Measurements from ENCODE around the gene SLC25A21. TPM values are rescaled to one million over a fixed set of nuclear protein-coding genes. Genes with fewer than 3 reads are reported as not detected.

Gene SLC25A21
- total and polyA plus RNA-seq, 2 experiments from 2014 or later = 10.6 to 12.1 TPM

GRCh38 chr14:36971263-36971855, 201.0 kb downstream of the SLC25A21 start:
- H3K4me1 Mint-ChIP-seq = peaks cover 13% of the 10 kb centered on the region; the same call in 2 of the 3 replicates
- Histone ChIP-seq H2AFZ (no peak overlapping the region), H3K36me3 (ENCODE audit: insufficient read depth) (no peaks in the 10 kb centered on the region), H3K9me2 (ENCODE audit: insufficient read depth) (no peaks in the 10 kb centered on the region), H3K4me2 (no peak overlapping the region), H3K27ac (ENCODE audit: low read depth) (no peak overlapping the region), H4K20me1 (replicated peaks; ENCODE audit: insufficient read depth) (no peaks in the 10 kb centered on the region; the same call in 1 of the 2 replicates), H3K4me1 (ENCODE audit: insufficient read depth) (no peaks in the 10 kb centered on the region), H3K4me3 (no peak overlapping the region), H3K79me2 (replicated peaks; ENCODE audit: insufficient read depth) (no peaks in the 10 kb centered on the region), H3F3A (replicated peaks; ENCODE audit: low read depth) (no peaks in the 10 kb centered on the region), H3K27me3 (ENCODE audit: insufficient read depth) (no peaks in the 10 kb centered on the region)
- TF ChIP-seq JUNB (IDR thresholded peaks at IDR 0.05; ENCODE audit: unreplicated experiment) (no peak), STAT1 (IDR thresholded peaks at IDR 0.05; ENCODE audit: unreplicated experiment) (no peak), EZH2 (IDR thresholded peaks at IDR 0.05; ENCODE audit: low read depth, unreplicated experiment) (no peak), POLR2AphosphoS5 (IDR thresholded peaks at IDR 0.05; ENCODE audit: low read depth) (no peak), ZNF114 (CRISPR knock-in tag; IDR thresholded peaks at IDR 0.05) (no peak), EZH2phosphoT487 (IDR thresholded peaks at IDR 0.05; ENCODE audit: unreplicated experiment) (no peak), CREB1 (CRISPR knock-in tag; IDR thresholded peaks at IDR 0.05; ENCODE audit: low read depth) (no peak), NANOG (IDR thresholded peaks at IDR 0.05; ENCODE audit: borderline replicate concordance) (no peak), ETS1 (IDR thresholded peaks at IDR 0.05) (no peak), ZNF331 (CRISPR knock-in tag; IDR thresholded peaks at IDR 0.05; ENCODE audit: low read depth) (no peak)
- TF ChIP-seq, protein P1, sequence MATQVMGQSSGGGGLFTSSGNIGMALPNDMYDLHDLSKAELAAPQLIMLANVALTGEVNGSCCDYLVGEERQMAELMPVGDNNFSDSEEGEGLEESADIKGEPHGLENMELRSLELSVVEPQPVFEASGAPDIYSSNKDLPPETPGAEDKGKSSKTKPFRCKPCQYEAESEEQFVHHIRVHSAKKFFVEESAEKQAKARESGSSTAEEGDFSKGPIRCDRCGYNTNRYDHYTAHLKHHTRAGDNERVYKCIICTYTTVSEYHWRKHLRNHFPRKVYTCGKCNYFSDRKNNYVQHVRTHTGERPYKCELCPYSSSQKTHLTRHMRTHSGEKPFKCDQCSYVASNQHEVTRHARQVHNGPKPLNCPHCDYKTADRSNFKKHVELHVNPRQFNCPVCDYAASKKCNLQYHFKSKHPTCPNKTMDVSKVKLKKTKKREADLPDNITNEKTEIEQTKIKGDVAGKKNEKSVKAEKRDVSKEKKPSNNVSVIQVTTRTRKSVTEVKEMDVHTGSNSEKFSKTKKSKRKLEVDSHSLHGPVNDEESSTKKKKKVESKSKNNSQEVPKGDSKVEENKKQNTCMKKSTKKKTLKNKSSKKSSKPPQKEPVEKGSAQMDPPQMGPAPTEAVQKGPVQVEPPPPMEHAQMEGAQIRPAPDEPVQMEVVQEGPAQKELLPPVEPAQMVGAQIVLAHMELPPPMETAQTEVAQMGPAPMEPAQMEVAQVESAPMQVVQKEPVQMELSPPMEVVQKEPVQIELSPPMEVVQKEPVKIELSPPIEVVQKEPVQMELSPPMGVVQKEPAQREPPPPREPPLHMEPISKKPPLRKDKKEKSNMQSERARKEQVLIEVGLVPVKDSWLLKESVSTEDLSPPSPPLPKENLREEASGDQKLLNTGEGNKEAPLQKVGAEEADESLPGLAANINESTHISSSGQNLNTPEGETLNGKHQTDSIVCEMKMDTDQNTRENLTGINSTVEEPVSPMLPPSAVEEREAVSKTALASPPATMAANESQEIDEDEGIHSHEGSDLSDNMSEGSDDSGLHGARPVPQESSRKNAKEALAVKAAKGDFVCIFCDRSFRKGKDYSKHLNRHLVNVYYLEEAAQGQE (IDR thresholded peaks at IDR 0.05; ENCODE audit: unreplicated experiment) = no peak
- TF ChIP-seq, protein P2, sequence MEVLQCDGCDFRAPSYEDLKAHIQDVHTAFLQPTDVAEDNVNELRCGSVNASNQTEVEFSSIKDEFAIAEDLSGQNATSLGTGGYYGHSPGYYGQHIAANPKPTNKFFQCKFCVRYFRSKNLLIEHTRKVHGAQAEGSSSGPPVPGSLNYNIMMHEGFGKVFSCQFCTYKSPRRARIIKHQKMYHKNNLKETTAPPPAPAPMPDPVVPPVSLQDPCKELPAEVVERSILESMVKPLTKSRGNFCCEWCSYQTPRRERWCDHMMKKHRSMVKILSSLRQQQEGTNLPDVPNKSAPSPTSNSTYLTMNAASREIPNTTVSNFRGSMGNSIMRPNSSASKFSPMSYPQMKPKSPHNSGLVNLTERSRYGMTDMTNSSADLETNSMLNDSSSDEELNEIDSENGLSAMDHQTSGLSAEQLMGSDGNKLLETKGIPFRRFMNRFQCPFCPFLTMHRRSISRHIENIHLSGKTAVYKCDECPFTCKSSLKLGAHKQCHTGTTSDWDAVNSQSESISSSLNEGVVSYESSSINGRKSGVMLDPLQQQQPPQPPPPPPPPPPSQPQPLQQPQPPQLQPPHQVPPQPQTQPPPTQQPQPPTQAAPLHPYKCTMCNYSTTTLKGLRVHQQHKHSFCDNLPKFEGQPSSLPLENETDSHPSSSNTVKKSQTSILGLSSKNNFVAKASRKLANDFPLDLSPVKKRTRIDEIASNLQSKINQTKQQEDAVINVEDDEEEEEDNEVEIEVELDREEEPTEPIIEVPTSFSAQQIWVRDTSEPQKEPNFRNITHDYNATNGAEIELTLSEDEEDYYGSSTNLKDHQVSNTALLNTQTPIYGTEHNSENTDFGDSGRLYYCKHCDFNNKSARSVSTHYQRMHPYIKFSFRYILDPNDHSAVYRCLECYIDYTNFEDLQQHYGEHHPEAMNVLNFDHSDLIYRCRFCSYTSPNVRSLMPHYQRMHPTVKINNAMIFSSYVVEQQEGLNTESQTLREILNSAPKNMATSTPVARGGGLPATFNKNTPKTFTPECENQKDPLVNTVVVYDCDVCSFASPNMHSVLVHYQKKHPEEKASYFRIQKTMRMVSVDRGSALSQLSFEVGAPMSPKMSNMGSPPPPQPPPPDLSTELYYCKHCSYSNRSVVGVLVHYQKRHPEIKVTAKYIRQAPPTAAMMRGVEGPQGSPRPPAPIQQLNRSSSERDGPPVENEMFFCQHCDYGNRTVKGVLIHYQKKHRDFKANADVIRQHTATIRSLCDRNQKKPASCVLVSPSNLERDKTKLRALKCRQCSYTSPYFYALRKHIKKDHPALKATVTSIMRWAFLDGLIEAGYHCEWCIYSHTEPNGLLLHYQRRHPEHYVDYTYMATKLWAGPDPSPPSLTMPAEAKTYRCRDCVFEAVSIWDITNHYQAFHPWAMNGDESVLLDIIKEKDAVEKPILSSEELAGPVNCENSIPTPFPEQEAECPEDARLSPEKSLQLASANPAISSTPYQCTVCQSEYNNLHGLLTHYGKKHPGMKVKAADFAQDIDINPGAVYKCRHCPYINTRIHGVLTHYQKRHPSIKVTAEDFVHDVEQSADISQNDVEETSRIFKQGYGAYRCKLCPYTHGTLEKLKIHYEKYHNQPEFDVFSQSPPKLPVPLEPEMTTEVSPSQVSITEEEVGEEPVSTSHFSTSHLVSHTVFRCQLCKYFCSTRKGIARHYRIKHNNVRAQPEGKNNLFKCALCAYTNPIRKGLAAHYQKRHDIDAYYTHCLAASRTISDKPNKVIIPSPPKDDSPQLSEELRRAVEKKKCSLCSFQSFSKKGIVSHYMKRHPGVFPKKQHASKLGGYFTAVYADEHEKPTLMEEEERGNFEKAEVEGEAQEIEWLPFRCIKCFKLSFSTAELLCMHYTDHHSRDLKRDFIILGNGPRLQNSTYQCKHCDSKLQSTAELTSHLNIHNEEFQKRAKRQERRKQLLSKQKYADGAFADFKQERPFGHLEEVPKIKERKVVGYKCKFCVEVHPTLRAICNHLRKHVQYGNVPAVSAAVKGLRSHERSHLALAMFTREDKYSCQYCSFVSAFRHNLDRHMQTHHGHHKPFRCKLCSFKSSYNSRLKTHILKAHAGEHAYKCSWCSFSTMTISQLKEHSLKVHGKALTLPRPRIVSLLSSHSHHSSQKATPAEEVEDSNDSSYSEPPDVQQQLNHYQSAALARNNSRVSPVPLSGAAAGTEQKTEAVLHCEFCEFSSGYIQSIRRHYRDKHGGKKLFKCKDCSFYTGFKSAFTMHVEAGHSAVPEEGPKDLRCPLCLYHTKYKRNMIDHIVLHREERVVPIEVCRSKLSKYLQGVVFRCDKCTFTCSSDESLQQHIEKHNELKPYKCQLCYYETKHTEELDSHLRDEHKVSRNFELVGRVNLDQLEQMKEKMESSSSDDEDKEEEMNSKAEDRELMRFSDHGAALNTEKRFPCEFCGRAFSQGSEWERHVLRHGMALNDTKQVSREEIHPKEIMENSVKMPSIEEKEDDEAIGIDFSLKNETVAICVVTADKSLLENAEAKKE (CRISPR knock-in tag; IDR thresholded peaks at IDR 0.05) = no peak
- TF ChIP-seq, protein P3, sequence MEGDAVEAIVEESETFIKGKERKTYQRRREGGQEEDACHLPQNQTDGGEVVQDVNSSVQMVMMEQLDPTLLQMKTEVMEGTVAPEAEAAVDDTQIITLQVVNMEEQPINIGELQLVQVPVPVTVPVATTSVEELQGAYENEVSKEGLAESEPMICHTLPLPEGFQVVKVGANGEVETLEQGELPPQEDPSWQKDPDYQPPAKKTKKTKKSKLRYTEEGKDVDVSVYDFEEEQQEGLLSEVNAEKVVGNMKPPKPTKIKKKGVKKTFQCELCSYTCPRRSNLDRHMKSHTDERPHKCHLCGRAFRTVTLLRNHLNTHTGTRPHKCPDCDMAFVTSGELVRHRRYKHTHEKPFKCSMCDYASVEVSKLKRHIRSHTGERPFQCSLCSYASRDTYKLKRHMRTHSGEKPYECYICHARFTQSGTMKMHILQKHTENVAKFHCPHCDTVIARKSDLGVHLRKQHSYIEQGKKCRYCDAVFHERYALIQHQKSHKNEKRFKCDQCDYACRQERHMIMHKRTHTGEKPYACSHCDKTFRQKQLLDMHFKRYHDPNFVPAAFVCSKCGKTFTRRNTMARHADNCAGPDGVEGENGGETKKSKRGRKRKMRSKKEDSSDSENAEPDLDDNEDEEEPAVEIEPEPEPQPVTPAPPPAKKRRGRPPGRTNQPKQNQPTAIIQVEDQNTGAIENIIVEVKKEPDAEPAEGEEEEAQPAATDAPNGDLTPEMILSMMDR (conservative IDR thresholded peaks at IDR 0.05; ENCODE audit: low read depth in 2 of 2) = no peak
- H3K36me3 Mint-ChIP-seq (ENCODE audit: low read depth) = no peaks in the 10 kb centered on the region
- no peak overlapping the region for H3K27ac Mint-ChIP-seq
- H3K9me3 Mint-ChIP-seq = no peaks in the 10 kb centered on the region
- ATAC-seq (no peak), DNase-seq (ENCODE audit: low spot score) (no peak)
- H3K27me3 Mint-ChIP-seq (ENCODE audit: insufficient read depth, low read depth, poor library complexity) = peaks cover 2% of the 10 kb centered on the region
- no peak overlapping the region for H3K4me3 Mint-ChIP-seq

All from GM23338 (cell line).